PC-9 (cell line): ENCODE data around the gene FURIN.

ENCODE experiments used
- CTCF ChIP-seq: fragments of 200-600 bp; sonication (generic); conservative IDR thresholded peaks from 2 replicates; pipeline ENCODE4 v1.6.1; 2017; ENCODE audit warnings: mixed run types, antibody characterized with exemption, mild to moderate bottlenecking, moderate library complexity
- EZH2 ChIP-seq: fragments of 200-600 bp; sonication (generic); IDR thresholded peaks from 2 replicates; pipeline ENCODE4 v1.8.0; 2017; ENCODE audit warnings: antibody characterized with exemption, low read depth

GRCh38 chr15:90865702-90866101, 2.7 kb upstream of the FURIN start:
- TF ChIP-seq CTCF (no peak), EZH2 (no peak)
